GM19043 (cell line): ENCODE results near the gene SCIN.
A peak's percentile ranks its signal among the peaks of the same experiment; 100 is the strongest.

ENCODE experiments used
- ATAC-seq: cut with Tn5 transposase; IDR thresholded peaks from one replicate; pipeline ENCODE4 v1.9.1; 2021; ENCODE audit warnings: low read depth; ENCODE audit not compliant: unreplicated experiment

SCIN gene

DNA sequence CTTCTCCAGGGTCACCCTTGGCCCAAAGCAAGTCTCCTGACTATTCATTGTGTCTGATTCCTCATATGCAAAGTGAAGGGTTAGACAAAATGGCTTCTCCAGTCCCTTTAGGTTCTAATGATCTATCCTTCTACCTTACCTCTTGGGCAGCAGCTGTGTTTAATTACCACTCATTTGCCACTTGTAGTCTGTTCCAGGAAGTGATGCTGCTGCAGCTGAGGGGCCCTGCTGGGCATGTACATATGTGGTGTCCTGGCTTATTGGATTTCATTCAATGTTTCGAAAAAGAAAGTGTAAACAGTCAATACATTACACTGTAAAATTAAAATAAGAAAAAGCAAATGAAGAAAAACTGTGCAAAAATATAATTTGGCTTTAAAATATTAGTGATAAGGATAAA is 36.6 kb downstream of the SCIN start:
- no peak for ATAC-seq

GRCh38 chr7:12609561-12609960 is 39.0 kb downstream of the SCIN start:
- no peak for ATAC-seq

DNA sequence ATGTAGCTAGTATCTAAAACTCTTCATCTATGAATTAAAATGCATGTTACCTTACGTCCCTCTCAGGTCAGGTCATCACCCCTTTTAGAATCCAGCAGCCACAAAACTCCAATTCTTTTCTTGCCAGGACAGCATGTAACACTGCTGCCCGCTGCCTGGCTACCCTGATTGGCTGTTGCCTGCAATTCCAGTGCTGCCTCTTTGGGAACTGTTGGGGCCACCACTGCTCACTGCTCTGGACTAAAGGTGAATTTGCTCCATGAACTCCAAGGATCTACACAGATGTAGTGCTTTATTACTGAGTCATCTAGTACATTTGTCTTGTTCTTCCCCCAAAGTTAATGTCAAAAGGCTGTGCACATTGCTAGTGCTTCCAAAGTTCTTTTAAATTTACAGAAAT is 40.4 kb downstream of the SCIN start:
- no peak for ATAC-seq

DNA sequence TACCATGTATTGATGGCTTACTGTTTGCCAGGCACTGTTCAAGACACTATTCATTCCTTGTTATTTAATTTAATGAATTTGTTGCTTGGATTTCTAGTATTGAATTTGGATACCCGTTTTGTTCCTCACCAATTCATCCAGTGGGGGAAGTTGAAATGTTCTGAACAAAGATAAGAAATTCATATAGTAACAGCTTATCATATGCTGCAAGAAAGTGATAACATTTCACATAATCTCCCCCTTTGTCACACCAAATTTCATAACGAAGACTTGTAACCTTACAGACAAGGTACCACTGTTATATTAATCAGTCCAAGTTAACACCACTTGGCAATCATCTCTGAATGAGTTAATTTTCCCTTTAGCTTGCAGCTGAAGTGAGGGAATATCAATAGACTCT is 42.1 kb downstream of the SCIN start:
- ATAC-seq, result no peak

GRCh38 chr7:12619461-12620069 is 49.0 kb downstream of the SCIN start:
- no peak for ATAC-seq

- no peak for ATAC-seq
Observed at GRCh38 chr7:12620371-12620770, 49.9 kb downstream of the SCIN start.

- no peak for ATAC-seq
Observed at GRCh38 chr7:12623223-12623622, 52.7 kb downstream of the SCIN start.

DNA sequence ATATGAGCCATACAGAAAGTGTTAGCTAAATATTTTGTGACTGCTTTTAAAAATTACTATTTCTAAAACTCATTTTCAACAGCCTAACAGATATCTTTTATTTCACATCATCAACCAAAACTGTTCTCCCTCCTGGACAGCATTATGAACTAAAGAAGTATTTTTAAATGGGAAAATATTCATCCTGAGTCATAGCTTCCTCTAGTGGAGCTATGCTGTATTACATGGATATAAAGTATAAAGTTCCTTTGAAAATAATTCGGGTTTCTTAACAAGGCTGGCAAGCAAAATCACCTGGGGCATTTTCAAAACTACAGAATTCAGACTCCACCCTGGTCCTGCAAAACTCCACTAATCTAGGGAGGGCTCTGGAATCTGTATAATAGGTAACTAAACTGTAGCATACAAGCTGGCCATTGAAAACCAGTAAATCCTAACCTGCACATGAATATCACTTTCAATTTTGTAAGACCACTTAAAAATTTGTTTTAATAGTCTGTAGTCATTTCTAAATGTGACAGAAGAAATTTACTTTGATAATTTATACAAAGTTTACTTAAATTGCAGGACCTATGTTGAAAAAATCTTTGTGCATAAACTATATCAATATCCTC is 53.5 kb downstream of the SCIN start:
- ATAC-seq, result no peak

- no peak for ATAC-seq
Observed at GRCh38 chr7:12625836-12626235, 55.3 kb downstream of the SCIN start.

- no peak for ATAC-seq
Observed at GRCh38 chr7:12629816-12630512, 59.4 kb downstream of the SCIN start.

DNA sequence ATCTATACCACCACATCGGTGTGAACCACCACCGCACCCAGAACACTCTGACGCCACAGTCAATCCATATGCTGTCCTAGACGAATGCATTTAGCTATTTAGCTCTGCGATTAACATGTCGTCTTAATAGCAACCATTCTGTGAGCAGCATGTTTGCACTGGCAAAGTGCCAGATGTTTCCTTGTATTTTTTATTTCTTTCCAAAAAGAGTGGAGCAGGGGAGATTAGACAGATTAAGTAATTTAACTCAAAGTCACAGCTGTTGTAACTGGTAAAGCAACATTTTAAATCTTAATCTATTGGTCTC is 59.9 kb downstream of the SCIN start:
- no peak for ATAC-seq

DNA sequence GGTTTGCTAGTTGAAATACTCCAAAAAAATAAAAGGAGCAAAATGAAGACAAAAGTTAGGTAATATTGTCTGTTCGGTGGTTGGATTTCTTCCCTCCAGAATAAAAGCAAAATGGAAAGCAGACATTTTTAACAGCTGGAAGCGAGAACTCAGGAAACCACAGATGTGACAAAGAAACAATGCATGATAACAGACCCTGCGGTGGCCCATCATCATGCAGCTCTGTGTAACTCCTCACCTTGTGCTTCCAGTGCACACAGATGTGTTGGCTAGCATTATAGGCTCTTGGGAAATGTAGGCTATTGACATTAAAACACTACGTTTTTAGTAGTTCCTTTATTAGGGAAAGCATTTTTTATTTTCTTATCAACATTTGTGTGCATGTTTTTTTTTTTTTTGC is 63.1 kb downstream of the SCIN start:
- no peak for ATAC-seq

- peak; percentile 58 for ATAC-seq
Observed at GRCh38 chr7:12635830-12636229, 65.3 kb downstream of the SCIN start.

GRCh38 chr7:12637328-12637727 is 66.8 kb downstream of the SCIN start:
- ATAC-seq, result no peak

DNA sequence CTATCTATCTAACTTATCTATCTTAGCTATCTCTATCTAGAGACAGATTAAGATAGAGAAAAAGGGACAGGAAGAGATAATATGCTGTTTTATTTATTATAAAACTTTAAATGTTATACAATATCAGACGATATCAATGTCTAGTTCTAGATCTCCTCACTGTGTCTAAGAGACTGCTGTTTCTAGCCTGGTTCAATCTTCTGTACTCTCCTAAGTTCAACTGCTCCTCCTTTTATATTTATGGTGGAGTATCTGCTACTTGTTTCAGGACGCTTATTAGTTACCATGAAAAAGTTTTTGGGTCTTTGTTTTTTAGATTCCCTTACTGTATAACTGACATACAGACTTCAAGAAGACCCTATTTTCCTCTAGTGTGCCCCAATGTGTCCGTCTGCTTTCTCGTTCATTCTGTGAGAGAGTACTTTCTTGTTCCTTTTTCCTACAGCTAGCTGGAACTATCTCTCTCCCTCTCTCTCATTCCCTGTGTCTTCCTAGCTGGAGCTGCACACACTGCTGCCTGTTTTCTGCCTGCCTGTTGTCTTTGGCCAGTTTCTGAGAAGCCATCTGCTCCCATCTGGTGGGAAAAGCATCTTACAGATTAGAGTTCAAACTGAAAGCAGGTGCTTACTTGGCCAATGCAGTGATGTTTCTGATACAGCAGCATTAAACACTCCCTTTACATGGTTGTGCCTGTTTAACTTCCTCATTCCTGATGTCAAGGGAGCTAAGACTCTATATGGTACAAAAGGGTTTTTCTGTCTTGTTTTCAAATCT is 67.5 kb downstream of the SCIN start:
- peak; percentile 48 for ATAC-seq

GRCh38 chr7:12638851-12639456 is 68.4 kb downstream of the SCIN start:
- no peak for ATAC-seq

GRCh38 chr7:12640299-12641096 is 70.0 kb downstream of the SCIN start:
- ATAC-seq, result no peak

DNA sequence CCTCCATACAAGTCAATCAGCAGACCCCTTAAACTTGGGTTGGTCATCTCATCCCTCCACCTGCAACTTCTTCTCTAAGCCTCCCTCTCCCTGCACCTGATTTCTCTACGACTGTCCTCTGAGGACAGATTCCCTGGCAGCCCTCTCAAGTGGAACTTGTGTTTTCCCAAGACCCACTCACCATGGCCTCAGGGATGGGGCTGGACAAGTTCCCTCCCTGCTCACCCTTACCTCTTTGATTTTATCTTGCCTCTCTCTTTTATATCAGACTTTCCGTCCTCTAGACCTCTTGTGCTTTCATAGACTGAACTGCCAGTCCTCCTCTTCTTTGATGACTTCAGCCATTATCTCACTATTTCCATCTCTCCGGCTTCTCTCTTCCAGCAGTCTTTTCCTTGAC is 70.7 kb downstream of the SCIN start:
- no peak for ATAC-seq

DNA sequence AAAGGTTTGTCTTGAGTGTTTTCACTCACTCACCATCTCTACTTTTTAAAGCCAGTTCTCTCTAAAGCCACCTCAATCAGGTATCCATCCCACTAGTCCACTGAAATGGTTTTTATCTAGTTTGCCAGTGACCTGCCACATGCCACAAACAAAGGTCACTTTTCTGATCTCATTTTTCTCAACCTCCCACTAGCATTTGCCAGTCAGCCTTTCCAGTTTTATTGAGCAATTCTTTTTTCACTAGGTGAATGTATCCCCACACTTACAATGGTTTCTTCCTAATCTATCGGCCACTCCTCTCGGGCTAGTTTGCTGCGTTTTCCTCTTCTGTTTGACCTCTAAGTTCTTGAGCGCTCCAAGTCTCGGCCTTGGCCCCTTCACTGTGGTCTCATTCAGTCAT is 72.0 kb downstream of the SCIN start:
- ATAC-seq, result no peak

GRCh38 chr7:12643001-12643643 is 72.6 kb downstream of the SCIN start:
- no peak for ATAC-seq
